ENCODE measurements around the gene NUDT1.

NUDT1 gene

GRCh38 chr7:2237109-2237602 is 4.9 kb upstream of the NUDT1 start:
- Histone ChIP-seq H3K9ac (ENCODE audit: low read length) (peak overlapping the region; percentile 51), H3K27me3 (ENCODE audit: low read length) (no peaks in the 10 kb centered on the region), H2AFZ (ENCODE audit: low read depth, low read length, severe bottlenecking) (no peak overlapping the region), H3K9me2 (replicated peaks; ENCODE audit: insufficient read depth, low read length) (no peaks in the 10 kb centered on the region), H3K4me2 (ENCODE audit: low read depth, low read length, poor library complexity, severe bottlenecking) (peak overlapping the region; percentile 36), H3F3A (ENCODE audit: insufficient read depth) (peaks cover 44% of the 10 kb centered on the region), H3K36me3 (ENCODE audit: low read length) (peaks cover 6% of the 10 kb centered on the region; the same call in 1 of the 2 replicates), H4K20me1 (ENCODE audit: low read depth, low read length) (no peaks in the 10 kb centered on the region), H3K9me3 (ENCODE audit: insufficient read depth, low read length) (no peaks in the 10 kb centered on the region), H3K4me3 (ENCODE audit: insufficient read depth, low read length, poor library complexity, severe bottlenecking) (no peak overlapping the region), H3K27ac (ENCODE audit: low read depth, low read length) (peak overlapping the region; percentile 91), H3K79me2 (ENCODE audit: insufficient read depth, low read length) (peaks cover 34% of the 10 kb centered on the region)
- TF ChIP-seq EZH2phosphoT487 (conservative IDR thresholded peaks at IDR 0.05; ENCODE audit: low read length): no peak
- no peak for TF ChIP-seq CTCF (IDR thresholded peaks at IDR 0.05; ENCODE audit: insufficient read depth, low read length, poor library complexity, severe bottlenecking)

- H3K9me2 ChIP-seq (replicated peaks; ENCODE audit: insufficient read depth, low read length): no peaks in the 10 kb centered on the region
- peaks cover 47% of the 10 kb centered on the region for H3K79me2 ChIP-seq (ENCODE audit: insufficient read depth, low read length)
- peaks cover 6% of the 10 kb centered on the region; the same call in 1 of the 2 replicates for H3K36me3 ChIP-seq (ENCODE audit: low read length)
- no peak overlapping the region for H2AFZ ChIP-seq (ENCODE audit: low read depth, low read length, severe bottlenecking)
- no peak overlapping the region for H3K4me2 ChIP-seq (ENCODE audit: low read depth, low read length, poor library complexity, severe bottlenecking)
- peaks cover 38% of the 10 kb centered on the region for H3F3A ChIP-seq (ENCODE audit: insufficient read depth)
- H3K27me3 ChIP-seq (ENCODE audit: low read length): no peaks in the 10 kb centered on the region
- H3K9me3 ChIP-seq (ENCODE audit: insufficient read depth, low read length): no peaks in the 10 kb centered on the region
- H3K9ac ChIP-seq (ENCODE audit: low read length): no peak overlapping the region
- H4K20me1 ChIP-seq (ENCODE audit: low read depth, low read length): no peaks in the 10 kb centered on the region
- no peak for TF ChIP-seq EZH2phosphoT487 (conservative IDR thresholded peaks at IDR 0.05; ENCODE audit: low read length)
- no peak for TF ChIP-seq CTCF (IDR thresholded peaks at IDR 0.05; ENCODE audit: insufficient read depth, low read length, poor library complexity, severe bottlenecking)
- H3K4me3 ChIP-seq (ENCODE audit: insufficient read depth, low read length, poor library complexity, severe bottlenecking): no peak overlapping the region
- H3K27ac ChIP-seq (ENCODE audit: low read depth, low read length): no peak overlapping the region
Observed at GRCh38 chr7:2239242-2239641, 2.8 kb upstream of the NUDT1 start.

GRCh38 chr7:2242541-2243429 is 759 bp downstream of the NUDT1 start:
- Histone ChIP-seq H3K9me3 (ENCODE audit: insufficient read depth, low read length) (no peaks in the 10 kb centered on the region), H3K79me2 (ENCODE audit: insufficient read depth, low read length) (peaks cover 42% of the 10 kb centered on the region), H3K4me2 (ENCODE audit: low read depth, low read length, poor library complexity, severe bottlenecking) (peak overlapping the region; percentile 84), H3K27ac (ENCODE audit: low read depth, low read length) (peak overlapping the region; percentile 62), H3F3A (ENCODE audit: insufficient read depth) (peaks cover 12% of the 10 kb centered on the region), H3K4me3 (ENCODE audit: insufficient read depth, low read length, poor library complexity, severe bottlenecking) (peak overlapping the region; percentile 94), H3K27me3 (ENCODE audit: low read length) (no peaks in the 10 kb centered on the region), H3K36me3 (ENCODE audit: low read length) (no peaks in the 10 kb centered on the region; the same call in 1 of the 2 replicates), H2AFZ (ENCODE audit: low read depth, low read length, severe bottlenecking) (peak overlapping the region; percentile 74), H4K20me1 (ENCODE audit: low read depth, low read length) (no peaks in the 10 kb centered on the region), H3K9ac (ENCODE audit: low read length) (peak overlapping the region; percentile 100), H3K9me2 (replicated peaks; ENCODE audit: insufficient read depth, low read length) (no peaks in the 10 kb centered on the region)
- TF ChIP-seq CTCF (IDR thresholded peaks at IDR 0.05; ENCODE audit: insufficient read depth, low read length, poor library complexity, severe bottlenecking) (no peak), EZH2phosphoT487 (conservative IDR thresholded peaks at IDR 0.05; ENCODE audit: low read length) (no peak)

Data from SU-DHL-6 (cell line).